HCT116 (cell line): ENCODE data around the gene EWSR1. TPM values are rescaled to one million over a fixed set of nuclear protein-coding genes. Genes with fewer than 3 reads are reported as not detected.

Experiments used
- ATAC-seq: fragments of 200-7000 bp; cut with Tn5 transposase; 2 replicates; pipeline ENCODE4 v1.9.1; 2020; ENCODE audit warnings: mild to moderate bottlenecking, moderate library complexity
- BruUV-seq: library from RNA; stranded (reverse); fragments of 400-500 nt; replicated peaks from 2 replicates; lab custom pipeline; 2021; lab: Mats Ljungman, UMichigan
- CTCF ChIA-PET: fragments of 300-600 bp; sonication (Branson Sonifier 250); formaldehyde crosslinking; loops from one replicate; lab custom pipeline; 2021; ENCODE audit warnings: antibody characterized with exemption; lab: Charles Lee
- POLR2A ChIA-PET: fragments of 300-600, 350-600 bp; sonication (Branson Sonifier 250); formaldehyde crosslinking; loops from one replicate; lab custom pipeline; 2021; ENCODE audit warnings: antibody characterized with exemption; lab: Charles Lee
- RAD21 ChIA-PET, 2 experiments: fragments of 300-600 bp; sonication (Branson Sonifier 250); formaldehyde crosslinking; loops; one replicate each; lab custom pipeline; 2023; ENCODE audit warnings: low total read pairs in 2 of 2; ENCODE audit not compliant: uncharacterized antibody in 2 of 2, unreplicated experiment in 2 of 2, low non-redundant PET in 1 of 2; lab: Charles Lee
- DNase-seq: peaks from one replicate; pipeline ENCODE4 v3.0.0-alpha.2; 2010; ENCODE audit warnings: low read depth, low spot score
- H2AFZ ChIP-seq: fragments of 200-600 bp; shearing (Covaris generic), sonication (generic); 2 replicates; pipeline ENCODE4 v1.6.1; 2017; ENCODE audit warnings: low read depth, mixed run types, mixed read lengths, antibody characterized with exemption, low read length; ENCODE audit not compliant: poor library complexity, severe bottlenecking
- H3K27ac ChIP-seq: 2 replicates; pipeline ENCODE4 v1.5.1; 2012; ENCODE audit warnings: low read depth, low read length
- H3K27me3 ChIP-seq: fragments of 200-600 bp; sonication (generic); 2 replicates; pipeline ENCODE4 v1.6.1; 2016; ENCODE audit warnings: mixed run types, low read length, mixed read lengths; ENCODE audit not compliant: insufficient read depth
- H3K36me3 ChIP-seq, 2 experiments: fragments of 200-500 bp in 1 of 2; fragments of 200-600 bp in 1 of 2; sonication (Bioruptor generic) in 1 of 2; sonication (generic) in 1 of 2; 2 replicates each; pipeline versions ENCODE4 v1.5.1 to v1.6.1; 2014 to 2016; ENCODE audit warnings: low read length in 2 of 2, inconsistent platforms in 1 of 2, mixed read lengths in 1 of 2, mixed run types in 1 of 2; ENCODE audit not compliant: insufficient read depth in 2 of 2, control insufficient read depth in 1 of 2
- H3K4me1 ChIP-seq, 2 experiments: fragments of 200-600 bp in 1 of 2; sonication (generic) in 1 of 2; 2 replicates each; pipeline versions ENCODE4 v1.5.1 to v1.6.1; 2012 to 2017; ENCODE audit warnings: low read length in 2 of 2, inconsistent platforms in 1 of 2, mild to moderate bottlenecking in 1 of 2, mixed read lengths in 1 of 2, mixed run types in 1 of 2, moderate library complexity in 1 of 2; ENCODE audit not compliant: insufficient read depth in 2 of 2, control insufficient read depth in 1 of 2
- H3K4me2 ChIP-seq: fragments of 200-600 bp; sonication (generic); 2 replicates; pipeline ENCODE4 v1.6.1; 2017; ENCODE audit warnings: mixed run types, low read length, mixed read lengths
- H3K4me3 ChIP-seq, 2 experiments: fragments of 200-600 bp in 1 of 2; sonication (generic) in 1 of 2; replicated peaks in 1 of 2; 2 replicates each; pipeline ENCODE4 v1.5.1; 2011 to 2016; ENCODE audit warnings: low read length in 2 of 2, control low read depth in 1 of 2, low read depth in 1 of 2, mild to moderate bottlenecking in 1 of 2, mixed read lengths in 1 of 2, mixed run types in 1 of 2
- H3K79me2 ChIP-seq: fragments of 200-600 bp; sonication (generic); 2 replicates; pipeline ENCODE4 v1.6.1; 2017; ENCODE audit warnings: mild to moderate bottlenecking, mixed run types, low read length, moderate library complexity, mixed read lengths; ENCODE audit not compliant: insufficient read depth
- H3K9ac ChIP-seq: fragments of 200-600 bp; sonication (generic); 2 replicates; pipeline ENCODE4 v1.6.1; 2016; ENCODE audit warnings: low read length, mixed read lengths
- H3K9me2 ChIP-seq: fragments of 200-600 bp; sonication (generic), shearing (Covaris generic); 2 replicates; pipeline ENCODE4 v1.6.1; 2017; ENCODE audit warnings: mixed run types, mild to moderate bottlenecking, moderate library complexity; ENCODE audit not compliant: insufficient read depth
- H3K9me3 ChIP-seq, 2 experiments: fragments of 200-500 bp in 1 of 2; fragments of 200-600 bp in 1 of 2; sonication (Bioruptor generic) in 1 of 2; sonication (generic) in 1 of 2; 2 replicates each; pipeline ENCODE4 v1.6.1; 2014 to 2017; ENCODE audit warnings: low read length in 2 of 2, mixed read lengths in 2 of 2, inconsistent platforms in 1 of 2, low read depth in 1 of 2, mild to moderate bottlenecking in 1 of 2, mixed run types in 1 of 2, moderate library complexity in 1 of 2; ENCODE audit not compliant: control insufficient read depth in 1 of 2, insufficient read depth in 1 of 2
- H4K20me1 ChIP-seq: fragments of 200-600 bp; sonication (generic), shearing (Covaris generic); 2 replicates; pipeline ENCODE4 v1.6.1; 2017; ENCODE audit warnings: mixed run types, mild to moderate bottlenecking, moderate library complexity; ENCODE audit not compliant: insufficient read depth
- CEBPB ChIP-seq: IDR thresholded peaks from 2 replicates; pipeline ENCODE4 v1.6.1; 2012; ENCODE audit warnings: low read depth
- JUND ChIP-seq: IDR thresholded peaks from 2 replicates; pipeline ENCODE4 v1.6.1; 2012
- POLR2A ChIP-seq: IDR thresholded peaks from 2 replicates; pipeline ENCODE4 v1.7.0; 2011; ENCODE audit warnings: borderline replicate concordance; ENCODE audit not compliant: insufficient read depth, insufficient read length; ENCODE audit errors: extremely low read depth
- POLR2AphosphoS5 ChIP-seq: IDR thresholded peaks from 2 replicates; pipeline ENCODE4 v1.6.1; 2011; ENCODE audit warnings: mild to moderate bottlenecking, low read depth, low read length, moderate library complexity
- SIN3A ChIP-seq: IDR thresholded peaks from 2 replicates; pipeline ENCODE4 v1.6.1; 2012; ENCODE audit warnings: low read depth
- SP1 ChIP-seq: IDR thresholded peaks from 2 replicates; pipeline ENCODE4 v1.6.1; 2012; ENCODE audit warnings: low read depth
- intact Hi-C: fragments of 100-400 bp; cut with micrococcal nuclease; formaldehyde crosslinking; loops from 2 replicates; pipeline ENCODE4 v1.10.0; 2022
- total RNA-seq: library from RNA; stranded (reverse); gene quantifications from one replicate; pipeline ENCODE4 v1.2.1, GENCODE V29; 2021; ENCODE audit not compliant: unreplicated experiment
- TF ChIP-seq, protein P1 (sequence below): IDR thresholded peaks from 2 replicates; pipeline ENCODE4 v1.6.1; 2012
- TF ChIP-seq, protein P2 (sequence below), 3 experiments: fragments of 200-600 bp in 1 of 3; sonication (generic) in 1 of 3; IDR thresholded peaks in 2 of 3; conservative IDR thresholded peaks in 1 of 3; 2 replicates each; pipeline ENCODE4 v1.5.1; 2012 to 2017; ENCODE audit warnings: low read depth in 2 of 3, low read length in 2 of 3, antibody characterized with exemption in 1 of 3, borderline replicate concordance in 1 of 3, control low read depth in 1 of 3, mild to moderate bottlenecking in 1 of 3, mixed read lengths in 1 of 3, mixed run types in 1 of 3, moderate library complexity in 1 of 3; ENCODE audit not compliant: insufficient read depth in 1 of 3
- TF ChIP-seq, protein P3 (sequence below): IDR thresholded peaks from 2 replicates; pipeline ENCODE4 v1.6.1; 2012

The EWSR1 gene
- total RNA-seq, 1 experiment from 2014 or later, result 335 TPM

DNA sequence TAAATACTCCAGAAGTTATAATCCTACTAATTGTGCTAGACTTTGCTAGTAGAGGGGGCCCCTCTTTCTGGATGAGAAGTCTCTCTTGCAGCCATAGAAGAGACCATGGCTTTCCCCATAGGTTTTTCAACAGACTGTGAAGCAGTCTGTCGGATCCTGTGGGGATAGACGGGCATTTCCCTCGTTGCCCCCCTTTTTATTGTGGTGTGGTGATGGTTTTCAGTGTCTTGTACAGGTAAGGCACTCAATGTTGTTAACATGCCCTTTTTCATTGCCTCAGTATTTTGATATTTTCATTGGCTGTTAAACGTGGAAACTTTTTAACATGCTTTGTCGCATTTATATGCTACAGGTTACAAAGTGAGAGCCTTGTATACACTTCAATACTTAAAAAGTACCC is 22.0 kb downstream of the EWSR1 start:
- Histone ChIP-seq H3K4me1 (peaks cover 0 to 3% of the 10 kb centered on the region in 2 experiments; a peak in 1 of 4 replicates), H3K27me3 (no peaks in the 10 kb centered on the region), H2AFZ (no peak overlapping the region), H3K9me2 (no peaks in the 10 kb centered on the region), H3K4me3 (no peak overlapping the region), H3K4me2 (no peak overlapping the region), H3K9me3 (no peaks in the 10 kb centered on the region), H4K20me1 (peaks cover 45% of the 10 kb centered on the region; the same call in 1 of the 2 replicates), H3K36me3 (peaks cover 70 to 89% of the 10 kb centered on the region in 2 experiments), H3K79me2 (peaks cover 92% of the 10 kb centered on the region), H3K27ac (no peak overlapping the region), H3K9ac (no peak overlapping the region)
- DNase-seq (no peak), ATAC-seq (no peak)
- POLR2A ChIA-PET, result no interaction called here
- intact Hi-C loops, result no loop called here
- BruUV-seq, result no TSS peak
- CTCF ChIA-PET, result no interaction called here
- TF ChIP-seq, protein P1, sequence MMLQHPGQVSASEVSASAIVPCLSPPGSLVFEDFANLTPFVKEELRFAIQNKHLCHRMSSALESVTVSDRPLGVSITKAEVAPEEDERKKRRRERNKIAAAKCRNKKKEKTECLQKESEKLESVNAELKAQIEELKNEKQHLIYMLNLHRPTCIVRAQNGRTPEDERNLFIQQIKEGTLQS, result no peak
- no peak for TF ChIP-seq CEBPB
- no peak for TF ChIP-seq JUND
- no peak for TF ChIP-seq POLR2A
- no peak for TF ChIP-seq SP1
- TF ChIP-seq, protein P2, sequence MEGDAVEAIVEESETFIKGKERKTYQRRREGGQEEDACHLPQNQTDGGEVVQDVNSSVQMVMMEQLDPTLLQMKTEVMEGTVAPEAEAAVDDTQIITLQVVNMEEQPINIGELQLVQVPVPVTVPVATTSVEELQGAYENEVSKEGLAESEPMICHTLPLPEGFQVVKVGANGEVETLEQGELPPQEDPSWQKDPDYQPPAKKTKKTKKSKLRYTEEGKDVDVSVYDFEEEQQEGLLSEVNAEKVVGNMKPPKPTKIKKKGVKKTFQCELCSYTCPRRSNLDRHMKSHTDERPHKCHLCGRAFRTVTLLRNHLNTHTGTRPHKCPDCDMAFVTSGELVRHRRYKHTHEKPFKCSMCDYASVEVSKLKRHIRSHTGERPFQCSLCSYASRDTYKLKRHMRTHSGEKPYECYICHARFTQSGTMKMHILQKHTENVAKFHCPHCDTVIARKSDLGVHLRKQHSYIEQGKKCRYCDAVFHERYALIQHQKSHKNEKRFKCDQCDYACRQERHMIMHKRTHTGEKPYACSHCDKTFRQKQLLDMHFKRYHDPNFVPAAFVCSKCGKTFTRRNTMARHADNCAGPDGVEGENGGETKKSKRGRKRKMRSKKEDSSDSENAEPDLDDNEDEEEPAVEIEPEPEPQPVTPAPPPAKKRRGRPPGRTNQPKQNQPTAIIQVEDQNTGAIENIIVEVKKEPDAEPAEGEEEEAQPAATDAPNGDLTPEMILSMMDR (IDR thresholded peaks at IDR 0.05 in 2 of 3, conservative IDR thresholded peaks at IDR 0.05 in 1 of 3; ENCODE audit: borderline replicate concordance in 1 of 3, insufficient read depth in 1 of 3, low read depth in 2 of 3, low read length in 2 of 3), result no peak
- TF ChIP-seq, protein P3, sequence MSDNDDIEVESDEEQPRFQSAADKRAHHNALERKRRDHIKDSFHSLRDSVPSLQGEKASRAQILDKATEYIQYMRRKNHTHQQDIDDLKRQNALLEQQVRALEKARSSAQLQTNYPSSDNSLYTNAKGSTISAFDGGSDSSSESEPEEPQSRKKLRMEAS, result no peak
- RAD21 ChIA-PET, result no interaction called here

DNA sequence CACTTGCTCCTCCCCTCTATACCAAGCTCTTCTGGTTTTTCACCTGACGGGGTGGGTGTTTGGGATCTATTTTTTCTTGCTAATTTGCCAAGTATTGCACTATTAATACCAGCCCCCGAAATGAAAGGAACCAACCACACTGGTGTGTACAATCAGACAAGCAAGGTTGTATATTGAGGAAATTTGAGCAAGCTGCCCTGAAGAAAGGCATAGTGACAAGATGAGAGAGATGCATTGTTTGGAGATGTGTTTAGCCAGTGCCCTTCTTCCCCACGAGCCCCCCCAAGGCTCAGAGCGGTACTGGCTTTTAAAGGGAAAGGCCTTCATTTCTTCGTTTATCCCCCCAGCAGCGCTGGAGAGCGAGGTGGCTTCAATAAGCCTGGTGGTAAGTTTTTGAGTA is 23.1 kb downstream of the EWSR1 start:
- RAD21 ChIA-PET, result no interaction called here
- DNase-seq (no peak), ATAC-seq (peak; percentile 68; the same call in 1 of the 2 replicates)
- Histone ChIP-seq H4K20me1 (peaks cover 46% of the 10 kb centered on the region; the same call in 1 of the 2 replicates), H3K4me3 (no peak overlapping the region), H3K27ac (no peak overlapping the region), H3K9me2 (no peaks in the 10 kb centered on the region), H3K4me1 (peaks cover 0 to 3% of the 10 kb centered on the region in 2 experiments; a peak in 1 of 4 replicates), H3K4me2 (no peak overlapping the region), H3K9me3 (no peaks in the 10 kb centered on the region), H3K79me2 (peaks cover 92% of the 10 kb centered on the region), H3K36me3 (peaks cover 77 to 92% of the 10 kb centered on the region in 2 experiments), H3K27me3 (no peaks in the 10 kb centered on the region), H3K9ac (no peak overlapping the region), H2AFZ (no peak overlapping the region)
- POLR2A ChIA-PET, result no interaction called here
- CTCF ChIA-PET, result no interaction called here
- no TSS peak for BruUV-seq
- intact Hi-C loops, result no loop called here
- no peak for TF ChIP-seq POLR2AphosphoS5
- no peak for TF ChIP-seq JUND
- no peak for TF ChIP-seq SIN3A
- TF ChIP-seq, protein P2 (IDR thresholded peaks at IDR 0.05 in 2 of 3, conservative IDR thresholded peaks at IDR 0.05 in 1 of 3; ENCODE audit: borderline replicate concordance in 1 of 3, insufficient read depth in 1 of 3, low read depth in 2 of 3, low read length in 2 of 3), result peak in 1 of 3 experiments; percentile 12; a peak in 1 of 6 replicates
